SK-N-DZ (cell line): Measurements from ENCODE around the gene ZNF490.
A peak's percentile ranks its signal among the peaks of the same experiment; 100 is the strongest.
"Not testable (repeated sequence)": the region's sequence is repeated elsewhere in the genome, so short reads cannot be mapped to it uniquely, and the experiment has no call there.

Source experiments
- DNase-seq: peaks from one replicate; pipeline ENCODE4 v3.0.0-alpha.2; 2015; ENCODE audit warnings: low spot score

The ZNF490 gene

DNA sequence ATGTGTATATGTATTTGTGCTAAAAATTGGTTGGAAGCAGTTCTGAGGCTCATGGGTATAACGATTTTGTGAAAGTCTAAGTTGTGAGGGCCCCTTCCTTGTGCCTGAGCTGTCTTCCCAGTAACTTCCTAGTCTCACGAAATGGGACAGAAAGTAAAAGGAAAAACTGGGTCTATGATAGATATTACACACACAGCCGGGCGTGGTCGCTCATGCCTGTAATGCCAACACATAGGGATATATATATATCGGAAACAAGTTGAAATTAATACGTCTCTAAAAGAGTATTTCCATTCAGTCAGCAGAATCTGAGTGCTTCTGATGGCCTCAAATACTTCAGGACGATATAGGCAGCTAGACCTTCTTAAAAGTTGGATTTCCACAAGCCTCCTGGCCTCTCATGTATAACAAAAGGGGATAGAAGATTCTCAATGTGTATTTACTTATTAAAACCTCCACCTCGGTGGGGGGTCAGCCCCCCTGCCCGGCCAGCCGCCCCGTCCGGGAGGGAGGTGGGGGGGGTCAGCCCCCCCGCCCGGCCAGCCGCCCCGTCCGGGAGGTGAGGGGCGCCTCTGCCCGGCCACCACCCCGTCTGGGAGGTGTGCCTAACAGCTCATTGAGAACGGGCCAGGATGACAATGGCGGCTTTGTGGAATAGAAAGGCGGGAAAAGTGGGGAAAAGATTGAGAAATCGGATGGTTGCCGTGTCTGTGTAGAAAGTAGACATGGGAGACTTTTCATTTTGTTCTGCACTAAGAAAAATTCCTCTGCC lies 10.8 kb upstream of the ZNF490 start:
- DNase-seq: not testable (repeated sequence)

DNA sequence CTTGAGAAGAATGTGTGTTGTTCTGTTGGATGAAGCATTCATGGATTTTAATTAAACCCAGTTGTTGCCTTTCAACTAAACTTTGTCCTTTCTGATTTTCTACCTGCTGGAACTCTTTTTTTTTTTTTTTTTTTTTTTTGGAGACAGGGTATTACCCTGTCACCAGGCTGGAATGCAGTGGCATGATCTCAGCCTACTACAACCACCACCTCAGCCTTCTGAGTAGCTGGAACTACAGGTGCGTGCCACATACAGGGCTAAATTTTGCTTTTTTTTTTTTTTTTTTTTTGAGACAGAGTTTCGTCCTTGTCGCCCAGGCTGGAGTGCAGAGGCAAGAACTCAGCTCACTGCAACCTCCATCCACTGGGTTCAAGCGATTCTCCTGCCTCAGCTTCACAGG lies 7.0 kb upstream of the ZNF490 start:
- DNase-seq: no peak

DNA sequence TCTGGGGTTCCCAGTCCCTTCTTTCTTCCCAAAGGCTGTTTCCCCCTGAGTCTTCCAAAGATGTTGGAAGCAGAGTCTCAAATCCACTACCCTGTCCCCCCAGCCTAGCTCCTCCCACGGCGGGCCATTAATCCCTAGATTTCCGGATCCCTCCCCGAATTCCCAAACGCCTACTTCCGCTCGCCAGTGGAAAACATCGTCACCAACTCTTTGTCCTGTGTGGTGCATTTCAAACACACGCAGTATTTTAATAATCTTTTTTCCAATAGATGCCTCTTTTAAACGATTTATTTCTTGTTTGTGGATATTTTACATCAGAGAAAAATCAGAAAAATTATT lies 717 bp upstream of the ZNF490 start:
- DNase-seq: peak; percentile 66

DNA sequence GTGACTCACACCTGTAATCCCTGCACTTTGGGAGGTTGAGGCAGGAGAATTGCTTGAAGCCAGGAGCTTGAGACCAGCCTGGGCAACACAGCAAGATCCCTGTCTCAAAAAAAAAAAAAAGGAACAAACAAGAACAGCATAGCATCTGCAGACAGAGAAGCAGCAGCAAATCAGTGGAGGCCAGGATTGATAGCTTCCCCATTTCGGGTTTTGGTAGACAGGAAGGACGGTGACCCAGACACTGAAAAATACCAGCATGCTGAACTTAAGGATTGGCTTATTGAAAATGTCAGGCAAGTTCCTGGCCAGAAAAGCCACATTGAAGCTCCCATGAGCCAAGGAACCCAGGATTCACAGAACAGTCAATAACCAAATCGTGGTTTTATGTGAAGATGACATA lies 3.0 kb downstream of the ZNF490 start:
- DNase-seq: no peak

DNA sequence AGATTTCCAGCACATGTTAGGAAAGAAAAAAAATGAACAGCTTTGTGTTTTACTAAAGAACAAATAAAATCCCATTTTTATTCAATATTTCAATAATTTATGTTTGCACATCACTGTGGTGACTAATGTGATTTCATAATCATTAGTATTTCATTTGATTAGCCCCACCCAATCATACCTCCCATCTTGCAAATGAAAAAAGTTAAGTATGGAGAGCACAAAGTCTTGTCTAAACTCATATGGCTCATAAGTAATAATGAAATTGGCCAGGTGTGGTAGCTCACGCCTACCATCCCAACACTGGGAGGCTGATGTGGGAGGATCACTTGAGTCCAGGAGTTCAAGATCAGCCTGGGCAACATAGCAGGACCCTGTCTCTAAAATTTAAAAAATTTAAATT lies 3.8 kb downstream of the ZNF490 start:
- no peak for DNase-seq

DNA sequence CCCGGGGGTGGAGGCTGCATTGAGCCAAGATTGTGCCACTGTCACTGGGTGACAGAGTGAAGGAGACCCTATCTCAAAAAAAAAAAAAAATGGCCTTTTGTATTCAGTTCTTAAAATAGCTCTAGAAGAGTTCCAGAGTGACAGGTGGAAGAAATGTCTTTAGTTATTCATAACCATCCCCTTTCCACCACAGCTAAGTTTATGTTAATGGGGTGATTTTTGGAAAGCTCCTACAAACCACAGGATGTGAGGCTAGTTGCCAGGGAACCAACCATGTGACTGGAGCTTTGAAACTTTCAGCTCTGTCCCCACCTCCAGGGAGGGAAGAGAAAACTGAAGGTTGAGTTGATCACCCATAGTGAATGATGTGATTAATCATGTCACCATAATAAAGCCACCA lies 6.9 kb downstream of the ZNF490 start:
- no peak for DNase-seq

- no peak for DNase-seq
These were observed 13.0 kb downstream of the ZNF490 start for GRCh38 chr19:12597594-12597993.

DNA sequence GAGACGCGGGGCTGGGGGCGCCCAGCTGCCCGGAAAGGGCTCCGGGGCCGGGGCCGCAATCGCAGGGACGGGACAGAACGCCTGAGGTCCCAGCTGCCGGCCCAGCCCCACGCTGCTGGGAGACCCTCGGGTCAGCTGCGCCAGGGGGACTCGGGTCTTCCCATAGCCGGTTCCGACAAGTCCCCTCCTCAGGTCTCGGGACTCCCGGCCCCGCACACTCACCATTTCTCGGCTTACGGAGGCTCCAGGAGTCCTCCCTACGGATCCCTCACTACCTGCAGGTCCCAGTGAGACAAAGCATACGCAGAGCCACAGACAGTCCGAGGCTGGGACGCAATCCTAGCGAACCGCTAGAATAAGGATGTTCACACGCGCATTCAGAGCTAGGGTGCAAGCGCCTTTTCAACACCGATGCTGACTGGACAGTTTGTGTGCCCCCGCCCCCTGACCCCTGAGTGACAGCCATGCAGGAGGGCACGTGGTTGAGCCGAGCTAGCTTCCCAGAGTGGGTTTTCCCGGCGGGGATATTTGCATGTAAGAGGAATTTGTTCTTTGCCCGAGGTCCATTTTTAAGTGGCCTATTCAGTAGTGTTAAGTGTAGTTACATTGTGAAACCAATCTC lies 13.6 kb downstream of the ZNF490 start:
- no peak for DNase-seq

- DNase-seq: no peak
These were observed 14.1 kb downstream of the ZNF490 start for GRCh38 chr19:12596485-12596884.

DNA sequence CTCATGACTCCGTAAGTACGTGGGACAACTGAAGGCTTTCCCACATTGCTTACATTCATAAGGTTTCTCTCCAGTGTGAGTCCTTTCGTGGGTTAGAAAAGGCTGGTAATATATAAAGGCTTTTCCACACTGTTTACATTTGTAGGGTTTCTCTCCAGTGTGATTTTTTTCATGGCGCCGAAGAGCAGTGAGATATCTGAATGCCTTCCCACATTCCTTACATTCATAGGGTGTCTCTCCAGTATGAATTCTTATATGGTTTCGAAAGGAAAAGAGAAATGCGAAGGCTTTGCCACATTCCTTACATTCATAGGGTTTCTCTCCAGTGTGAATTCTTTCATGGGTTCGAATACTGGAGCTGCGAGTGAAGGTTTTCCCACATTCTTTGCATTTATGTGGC lies 29.5 kb downstream of the ZNF490 start:
- DNase-seq: no peak

GRCh38 chr19:12580180-12580694 lies 30.4 kb downstream of the ZNF490 start:
- DNase-seq: no peak

GRCh38 chr19:12578641-12579040 lies 32.0 kb downstream of the ZNF490 start:
- no peak for DNase-seq

DNA sequence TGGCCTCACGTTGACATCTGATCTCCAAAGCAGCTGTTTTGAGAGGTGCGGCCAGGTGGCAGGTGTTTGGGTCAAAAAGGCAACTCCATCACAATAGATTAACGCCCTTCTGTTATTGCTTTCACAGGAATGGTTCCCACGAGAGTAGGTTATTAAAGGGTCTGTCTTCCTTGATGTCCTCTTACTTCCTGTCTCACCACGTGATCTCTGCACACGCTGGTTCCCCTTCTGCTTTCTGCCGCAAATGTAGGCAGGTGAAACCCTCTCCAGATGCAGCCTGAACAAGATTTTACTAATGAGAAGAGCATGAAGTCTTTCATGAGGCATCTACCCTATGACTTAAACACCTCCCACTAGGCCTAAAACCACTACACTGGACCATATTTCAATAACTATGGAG lies 36.6 kb downstream of the ZNF490 start:
- DNase-seq: no peak

DNA sequence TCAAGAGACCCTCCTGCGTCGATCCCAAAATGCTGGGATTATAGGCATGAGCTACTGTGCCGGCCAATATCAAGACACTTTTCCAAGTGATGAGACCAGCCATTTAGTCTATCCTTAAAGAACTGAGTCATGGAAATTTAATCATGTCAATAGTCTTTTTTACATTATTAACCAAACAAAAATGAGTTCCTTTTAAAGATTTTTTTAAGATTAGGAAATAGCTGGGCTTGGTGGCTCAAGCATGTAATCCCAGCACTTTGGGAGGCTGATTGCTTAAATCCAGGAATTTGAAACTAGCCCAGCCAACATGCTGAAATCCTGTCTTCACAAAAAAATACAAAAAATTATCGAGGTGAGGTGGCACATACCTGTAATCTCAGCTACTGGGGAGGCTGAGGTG lies 42.7 kb downstream of the ZNF490 start:
- DNase-seq: no peak

GRCh38 chr19:12566380-12566779 lies 44.2 kb downstream of the ZNF490 start:
- DNase-seq: not testable (repeated sequence)

GRCh38 chr19:12564016-12564664 lies 46.5 kb downstream of the ZNF490 start:
- DNase-seq: peak; percentile 83

- no peak for DNase-seq
These were observed 55.1 kb downstream of the ZNF490 start for GRCh38 chr19:12555456-12555930.

DNA sequence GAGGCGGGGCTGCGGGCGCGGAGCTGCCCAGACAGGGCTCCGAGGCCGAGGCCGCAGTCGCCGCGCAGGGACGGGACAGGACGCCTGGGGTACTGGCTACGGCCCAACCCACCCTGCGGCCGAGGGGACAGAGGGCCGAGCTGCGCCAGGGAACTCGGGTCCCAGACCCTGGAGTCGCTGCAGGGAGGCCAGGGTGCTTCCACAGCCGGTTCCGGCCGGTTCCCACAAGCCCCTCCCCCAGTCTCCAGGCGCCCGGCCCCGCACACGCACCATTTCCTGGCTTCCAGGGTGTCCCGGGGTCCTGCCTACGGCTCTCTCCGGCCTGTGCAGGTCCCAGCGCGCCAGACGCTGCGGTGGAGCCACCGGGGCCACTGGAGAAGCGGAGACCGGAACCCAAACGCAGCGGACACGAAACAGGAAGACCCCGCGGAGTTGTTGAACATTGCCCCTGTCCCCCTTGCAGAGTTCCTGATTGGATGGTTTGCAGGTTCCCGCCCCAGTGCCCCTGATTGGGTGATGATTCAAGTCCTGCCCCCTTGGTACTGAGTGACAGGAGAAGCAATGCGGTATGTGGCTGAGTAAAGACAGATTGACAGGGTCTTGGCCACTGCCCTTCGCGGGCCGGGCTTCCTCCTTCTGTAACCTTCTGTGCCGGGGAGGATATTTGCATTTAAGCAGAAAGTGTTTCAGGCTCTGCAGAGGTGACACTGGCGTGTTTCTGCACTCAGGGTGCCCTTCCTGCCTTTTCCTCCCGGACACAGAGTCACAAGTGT lies 59.4 kb downstream of the ZNF490 start, which contains the start of gene ZNF564:
TSS of gene ZNF564 (minus strand) at position 423 of the 773 bp plus-strand sequence. CDS start at position 273, 150 bp downstream.
- DNase-seq: peak; percentile 99

DNA sequence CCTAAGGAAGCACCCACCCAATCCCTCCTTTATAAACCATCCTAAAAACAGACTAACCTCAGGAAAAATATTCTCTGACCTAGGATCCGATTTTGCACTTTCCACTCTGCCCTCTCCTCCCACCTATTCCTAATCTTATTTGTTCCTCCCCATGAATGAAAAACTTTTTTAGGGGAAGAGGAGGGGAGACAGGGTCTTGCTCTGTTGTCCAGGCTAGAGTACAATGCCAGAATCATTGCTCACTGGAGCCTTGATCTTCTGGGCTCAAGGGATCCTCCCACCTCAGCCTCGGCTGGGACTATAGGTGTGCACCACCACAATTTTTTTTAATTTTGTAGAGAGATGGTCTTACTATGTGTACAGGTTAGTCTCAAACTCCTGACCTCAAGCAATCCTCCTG lies 63.7 kb downstream of the ZNF490 start:
- no peak for DNase-seq

DNA sequence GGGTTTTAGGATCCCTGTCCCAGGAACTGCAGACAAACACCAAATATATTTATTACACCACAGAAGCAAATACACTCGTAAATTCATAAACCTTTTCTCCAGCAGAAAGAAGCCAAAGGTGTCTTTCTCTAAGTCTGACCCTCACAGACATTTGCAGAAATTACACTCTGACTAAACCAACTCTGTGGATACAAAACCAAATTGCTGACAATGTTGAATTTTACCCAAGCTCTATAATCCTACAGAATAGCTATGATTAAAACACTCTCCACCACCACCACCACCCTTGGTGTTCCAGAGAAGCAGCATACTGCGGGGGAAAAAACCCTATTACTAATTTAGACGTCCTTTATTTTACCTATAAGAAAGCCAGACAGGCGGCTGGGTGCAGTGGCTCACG lies 64.5 kb downstream of the ZNF490 start:
- DNase-seq: no peak

DNA sequence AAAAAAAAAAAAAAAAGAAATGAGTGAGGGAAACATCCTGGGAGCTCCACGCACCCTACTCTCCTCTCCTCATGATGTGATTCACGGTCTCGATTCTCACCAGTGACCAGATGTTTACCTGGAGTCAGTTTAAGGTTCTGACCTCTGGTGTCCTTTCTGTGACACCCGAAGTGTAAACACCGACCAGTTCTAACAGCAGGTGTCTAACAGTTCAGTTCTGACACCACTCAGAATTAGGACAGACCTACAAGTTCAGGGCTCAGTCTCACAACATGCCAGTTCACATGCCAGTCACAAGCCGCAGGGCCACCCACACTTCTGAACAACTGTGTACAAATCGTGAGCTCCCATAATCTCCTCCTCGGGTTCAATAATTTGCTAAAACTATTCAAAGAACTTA lies 65.3 kb downstream of the ZNF490 start:
- no peak for DNase-seq

- no peak for DNase-seq
These were observed 66.2 kb downstream of the ZNF490 start for GRCh38 chr19:12544401-12544876.
